Mucosa of descending colon (tissue), 3 donors: ENCODE data around the gene MSI2. TPM values are rescaled to one million over a fixed set of nuclear protein-coding genes. Genes with fewer than 3 reads are reported as not detected.

Experiments
- ATAC-seq: fragments of 200-7000 bp; cut with Tn5 transposase; one replicate; pipeline ENCODE4 v1.9.1; 2020; ENCODE audit warnings: mild to moderate bottlenecking, moderate library complexity
- DNase-seq, 3 donors: peaks; one replicate each; pipeline ENCODE4 v3.0.0-alpha.2; 2020
- H3K36me3 ChIP-seq: fragments of 200-600 bp; one replicate; pipeline ENCODE4 v1.8.0; 2021; ENCODE audit warnings: low read depth, mild to moderate bottlenecking
- H3K4me1 ChIP-seq: fragments of 200-600 bp; one replicate; pipeline ENCODE4 v1.8.0; 2021; ENCODE audit warnings: low read depth, mild to moderate bottlenecking
- H3K4me3 ChIP-seq: fragments of 200-600 bp; one replicate; pipeline ENCODE4 v1.8.0; 2021; ENCODE audit warnings: mild to moderate bottlenecking
- H3K9me3 ChIP-seq: fragments of 200-600 bp; one replicate; pipeline ENCODE4 v1.8.0; 2021; ENCODE audit warnings: mild to moderate bottlenecking
- CTCF ChIP-seq: fragments of 200-600 bp; IDR thresholded peaks from one replicate; pipeline ENCODE4 v1.8.0; 2022; ENCODE audit warnings: antibody characterized with exemption, mild to moderate bottlenecking
- intact Hi-C, 2 donors: fragments of 100-400 bp; cut with DNase I in 1 of 2; cut with micrococcal nuclease in 1 of 2; formaldehyde crosslinking; loops; one replicate each; pipeline versions ENCODE4 v1.11.0 to v1.11.1; 2022; cut with DNase I, micrococcal nuclease
- total RNA-seq, 3 donors: library from RNA; stranded (reverse); fragmentation: NEBNext Ultra II Directional in 2 of 3; extraction: Animal tissue kit (Norgen Biotek cat#: 25700) in 2 of 3; gene quantifications; one replicate each; pipeline versions ENCODE4 v1.2.1 to v1.2.4, GENCODE V29; 2021 to 2023
- donor health status: DM: no; HTN: no; CAD: no; lungs with moderate emphysema.
- donor health status: DM: no; HTN: no; CAD: no.
- donor health status: DM: no; HTN: yes; CAD: no.

Gene MSI2
- total RNA-seq, 3 donors from 2014 or later: 60.0 to 72.6 (median 65.7) TPM

- intact Hi-C loops: no loop called here
- peak; percentile 33 for ATAC-seq
- peaks cover 4% of the 10 kb centered on the region for H3K4me1 ChIP-seq
- H3K4me3 ChIP-seq: no peak overlapping the region
- no peak for DNase-seq
- H3K9me3 ChIP-seq: peaks cover 3% of the 10 kb centered on the region
- no peaks in the 10 kb centered on the region for H3K36me3 ChIP-seq
- no peak for TF ChIP-seq CTCF
Observed at GRCh38 chr17:57368637-57369336, 112.5 kb downstream of the MSI2 start.

GRCh38 chr17:57369509-57369945, 113.2 kb downstream of the MSI2 start:
- Histone ChIP-seq H3K4me3 (no peak overlapping the region), H3K36me3 (no peaks in the 10 kb centered on the region), H3K4me1 (peaks cover 4% of the 10 kb centered on the region), H3K9me3 (peaks cover 5% of the 10 kb centered on the region)
- ATAC-seq: no peak
- no peak for TF ChIP-seq CTCF
- no peak for DNase-seq
- intact Hi-C loops: no loop called here

- DNase-seq (no peak), ATAC-seq (no peak)
Observed at GRCh38 chr17:57370037-57370581, 113.8 kb downstream of the MSI2 start.

GRCh38 chr17:57370619-57371018, 114.3 kb downstream of the MSI2 start:
- H3K36me3 ChIP-seq: no peaks in the 10 kb centered on the region
- ATAC-seq: no peak
- intact Hi-C loops: no loop called here
- peaks cover 5% of the 10 kb centered on the region for H3K9me3 ChIP-seq
- TF ChIP-seq CTCF: no peak
- H3K4me3 ChIP-seq: no peak overlapping the region
- DNase-seq: no peak
- H3K4me1 ChIP-seq: peaks cover 4% of the 10 kb centered on the region

More at GRCh38 chr17:57370037-57370581, 113.8 kb downstream of the MSI2 start:
- no peak overlapping the region for H3K4me3 ChIP-seq
- no peak for TF ChIP-seq CTCF
- H3K36me3 ChIP-seq: no peaks in the 10 kb centered on the region
- peaks cover 5% of the 10 kb centered on the region for H3K9me3 ChIP-seq
- peaks cover 4% of the 10 kb centered on the region for H3K4me1 ChIP-seq
- intact Hi-C loops: no loop called here

- intact Hi-C loops: no loop called here
- Histone ChIP-seq H3K36me3 (no peaks in the 10 kb centered on the region), H3K9me3 (peaks cover 5% of the 10 kb centered on the region), H3K4me3 (no peak overlapping the region), H3K4me1 (peaks cover 3% of the 10 kb centered on the region)
- TF ChIP-seq CTCF: no peak
- ATAC-seq (peak; percentile 40), DNase-seq (no peak)
Observed at GRCh38 chr17:57372156-57372555, 115.8 kb downstream of the MSI2 start.
